HG03342 (cell line): Measurements from ENCODE around the gene ASPDH.
"Not testable (repeated sequence)": the region's sequence is repeated elsewhere in the genome, so short reads cannot be mapped to it uniquely, and the experiment has no call there.

ENCODE experiments used
- ATAC-seq: cut with Tn5 transposase; IDR thresholded peaks from one replicate; pipeline ENCODE4 v1.9.1; 2021; ENCODE audit warnings: mild to moderate bottlenecking, moderate library complexity; ENCODE audit not compliant: unreplicated experiment

The ASPDH gene

GRCh38 chr19:50548191-50549058 is 34.7 kb upstream of the ASPDH start:
- no peak for ATAC-seq

DNA sequence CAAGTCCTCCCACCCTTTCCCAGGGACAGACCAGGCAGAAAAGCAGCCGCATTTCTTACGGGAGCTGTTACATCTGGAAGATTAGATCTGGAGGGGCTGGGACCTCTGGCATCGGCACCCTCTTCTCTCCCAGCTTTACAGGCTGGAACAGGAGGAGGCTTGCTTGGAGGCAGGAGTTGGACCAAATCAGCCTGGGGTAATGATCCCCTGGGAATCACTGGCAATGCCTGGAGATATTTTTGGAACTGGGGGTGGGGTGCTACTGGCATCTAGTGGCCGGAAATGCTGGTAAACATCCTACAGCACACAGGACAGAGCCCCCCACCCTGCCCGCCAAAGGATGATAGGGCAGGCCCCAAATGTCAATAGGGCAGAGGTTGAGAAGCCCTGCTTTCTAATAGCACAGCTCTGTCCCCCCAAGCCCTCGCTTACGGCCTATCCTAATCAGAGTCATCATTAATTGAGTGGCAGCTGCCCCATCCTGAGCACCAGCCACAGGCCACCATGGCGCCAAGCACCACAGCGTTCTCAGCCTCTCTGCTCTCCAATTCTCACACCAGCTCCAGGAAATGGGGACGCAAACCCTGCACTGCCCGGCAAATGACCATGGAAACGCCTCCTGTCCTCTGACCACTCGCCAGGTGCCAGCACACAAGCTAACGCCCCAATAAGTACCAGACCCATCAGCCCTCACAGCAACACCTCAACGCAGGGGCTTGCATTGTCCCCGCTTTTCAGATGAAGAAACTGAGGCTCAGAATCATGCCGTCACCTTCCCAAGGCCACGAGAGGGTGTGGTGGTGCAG is 33.9 kb upstream of the ASPDH start:
- ATAC-seq, result no peak

GRCh38 chr19:50546527-50547221 is 33.0 kb upstream of the ASPDH start:
- no peak for ATAC-seq

GRCh38 chr19:50542943-50543342 is 29.2 kb upstream of the ASPDH start:
- ATAC-seq, result no peak

DNA sequence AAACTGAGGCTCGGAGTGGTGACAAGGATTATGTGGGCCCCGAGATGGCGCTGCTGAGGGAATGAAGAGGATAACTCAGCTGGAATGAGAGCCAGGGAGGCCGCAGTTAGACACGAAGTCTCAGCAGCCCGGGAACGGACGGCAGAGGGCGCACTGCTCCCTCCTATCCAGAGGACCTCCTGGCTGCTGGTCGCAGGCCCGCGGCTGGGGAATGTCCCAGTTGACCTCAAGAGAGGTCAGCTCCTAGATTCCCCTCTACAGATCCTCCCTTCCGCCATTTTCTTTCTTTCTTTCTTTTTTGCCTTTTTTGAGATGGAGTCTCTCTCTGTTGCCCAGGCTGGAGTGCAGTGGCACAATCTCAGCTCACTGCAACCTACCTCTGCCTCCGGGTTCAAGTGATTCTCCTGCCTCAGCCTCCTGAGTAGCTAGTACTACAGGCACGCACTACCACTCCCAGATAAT is 24.1 kb upstream of the ASPDH start:
- no peak for ATAC-seq

DNA sequence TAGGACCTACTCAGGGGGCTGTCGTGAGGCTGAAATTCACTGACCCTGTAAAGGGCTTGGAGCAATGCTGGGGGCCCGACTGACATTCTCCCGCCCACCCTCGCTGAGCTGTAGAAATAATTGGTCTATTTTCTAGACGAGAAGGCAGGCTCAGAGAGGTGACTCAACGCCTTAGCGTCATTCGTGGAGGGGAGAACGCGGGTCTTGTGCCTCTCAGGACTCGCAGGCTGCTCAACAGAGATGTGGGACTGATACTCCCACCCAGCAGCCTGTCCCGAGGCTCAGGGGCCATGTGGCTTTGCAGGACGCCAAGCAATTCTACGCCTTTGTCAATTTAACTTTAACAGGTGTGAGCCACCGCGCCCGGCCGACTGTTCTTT is 23.6 kb upstream of the ASPDH start:
- no peak for ATAC-seq

DNA sequence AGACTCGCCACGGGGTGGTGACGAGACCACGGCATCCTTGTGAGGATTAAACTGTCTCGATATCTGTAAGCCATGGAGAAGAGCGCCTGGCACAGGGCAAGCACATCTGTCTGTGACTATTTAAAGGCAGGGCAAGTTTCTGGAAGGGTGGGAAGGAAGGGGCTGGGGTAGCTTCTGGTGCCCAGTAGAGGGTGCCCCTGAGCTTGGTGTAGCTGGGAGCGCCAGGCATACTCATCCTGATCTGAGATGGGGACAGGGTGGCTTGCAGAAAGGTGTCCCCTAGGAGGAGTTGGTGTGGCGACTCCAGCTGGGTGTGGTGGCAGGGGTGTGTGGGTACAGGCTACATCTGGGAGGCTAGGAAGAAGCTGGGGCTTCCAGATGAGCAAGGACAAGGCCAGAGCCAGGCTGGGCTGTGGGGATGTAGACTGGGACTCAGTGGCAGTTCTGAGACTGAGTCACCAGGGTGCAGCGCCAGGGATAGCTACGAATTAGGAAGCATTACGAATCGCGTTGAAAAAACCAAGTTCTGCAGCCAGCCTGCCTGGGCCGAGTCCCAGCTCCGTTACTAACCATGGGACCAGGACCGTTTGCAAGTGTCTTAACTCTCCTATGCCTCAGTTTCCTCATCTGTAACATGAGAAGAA is 23.1 kb upstream of the ASPDH start:
- ATAC-seq, result no peak

DNA sequence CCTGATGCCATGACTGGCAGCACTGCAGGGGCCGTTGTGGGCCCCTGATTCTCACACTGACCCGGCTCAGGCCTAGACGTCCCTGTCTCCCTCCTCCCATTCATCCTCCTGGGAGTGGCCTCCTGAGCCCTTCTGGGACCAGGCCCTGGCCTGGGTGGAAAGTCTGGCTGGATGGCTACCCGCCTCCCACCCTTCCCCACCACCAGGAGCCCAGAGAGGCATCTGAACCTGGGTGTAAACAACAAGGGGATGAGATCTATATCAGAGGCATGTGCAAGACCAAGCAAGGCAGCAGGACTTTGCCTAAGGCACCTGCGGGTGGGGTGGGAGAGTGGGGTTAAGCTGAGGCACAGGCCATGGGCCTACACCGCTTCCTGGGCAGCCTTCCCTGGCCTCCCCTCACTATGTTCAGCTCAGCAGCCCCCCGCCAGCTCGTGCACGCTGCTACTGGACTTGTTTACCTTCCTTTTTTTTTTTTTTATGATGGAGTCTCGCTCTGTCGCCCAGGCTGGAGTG is 22.0 kb upstream of the ASPDH start:
- ATAC-seq, result no peak

- ATAC-seq, result no peak
These were observed 20.8 kb upstream of the ASPDH start for GRCh38 chr19:50534478-50534877.

GRCh38 chr19:50532952-50533351 is 19.2 kb upstream of the ASPDH start:
- no peak for ATAC-seq

GRCh38 chr19:50531171-50531612 is 17.5 kb upstream of the ASPDH start:
- no peak for ATAC-seq

GRCh38 chr19:50528052-50528451 is 14.3 kb upstream of the ASPDH start:
- ATAC-seq, result not testable (repeated sequence)

- no peak for ATAC-seq
These were observed 9.2 kb upstream of the ASPDH start for GRCh38 chr19:50522881-50523280.

- no peak for ATAC-seq
These were observed 7.2 kb upstream of the ASPDH start for GRCh38 chr19:50520822-50521465.

DNA sequence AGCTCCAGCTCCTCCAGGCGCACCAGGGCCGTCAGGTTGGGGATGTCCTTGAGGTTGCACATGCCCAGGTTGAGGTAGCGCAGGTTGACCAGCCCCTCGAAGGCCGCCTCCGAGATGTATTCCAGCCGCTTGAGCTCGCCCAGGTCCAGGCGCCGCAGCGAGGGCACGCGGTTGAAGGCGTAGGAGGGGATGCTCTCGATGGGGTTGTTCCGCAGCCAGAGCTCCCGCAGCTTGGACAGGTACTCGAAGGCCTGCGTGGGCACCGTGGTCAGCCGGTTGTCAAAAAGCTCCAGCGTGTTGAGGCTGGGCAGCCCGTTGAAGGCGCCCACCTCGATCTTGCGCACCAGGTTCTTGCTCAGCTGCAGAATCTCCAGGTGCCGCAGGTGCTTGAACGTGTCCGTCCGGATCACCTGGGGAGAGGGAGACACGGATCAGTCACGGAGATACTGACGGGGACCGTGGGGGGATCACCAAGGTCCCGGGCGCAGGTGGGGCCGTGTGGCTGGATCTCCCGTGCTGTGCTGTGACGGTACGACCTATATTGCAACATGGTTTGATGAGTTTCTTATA is 5.4 kb upstream of the ASPDH start:
- ATAC-seq, result no peak

GRCh38 chr19:50518091-50519005 is 4.6 kb upstream of the ASPDH start:
- no peak for ATAC-seq

DNA sequence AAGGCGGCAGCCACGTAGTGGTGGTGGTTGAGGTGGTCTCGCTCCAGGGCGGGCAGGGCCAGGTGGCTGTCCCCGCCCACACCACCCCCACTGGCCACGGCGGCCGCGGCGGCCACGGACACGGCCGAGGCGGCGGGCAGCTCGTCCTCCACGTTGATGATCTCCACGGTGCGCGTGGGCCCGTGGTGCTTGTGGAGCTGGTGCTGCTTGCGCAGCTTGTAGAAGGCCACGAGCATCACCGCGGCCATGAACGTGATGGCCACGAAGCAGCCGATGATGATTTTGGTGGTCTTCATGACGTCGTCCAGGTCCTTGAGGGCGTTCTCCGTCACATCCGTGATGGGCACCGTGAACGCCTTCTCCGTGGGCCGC is 4.0 kb upstream of the ASPDH start:
- no peak for ATAC-seq

- no peak for ATAC-seq
These were observed 3.4 kb upstream of the ASPDH start for GRCh38 chr19:50516964-50517703.
